ENCODE measurements around the gene TBX1.
A peak's percentile ranks its signal among the peaks of the same experiment; 100 is the strongest.
"Not testable (repeated sequence)": the region's sequence is repeated elsewhere in the genome, so short reads cannot be mapped to it uniquely, and the experiment has no call there.

TBX1 gene

DNA sequence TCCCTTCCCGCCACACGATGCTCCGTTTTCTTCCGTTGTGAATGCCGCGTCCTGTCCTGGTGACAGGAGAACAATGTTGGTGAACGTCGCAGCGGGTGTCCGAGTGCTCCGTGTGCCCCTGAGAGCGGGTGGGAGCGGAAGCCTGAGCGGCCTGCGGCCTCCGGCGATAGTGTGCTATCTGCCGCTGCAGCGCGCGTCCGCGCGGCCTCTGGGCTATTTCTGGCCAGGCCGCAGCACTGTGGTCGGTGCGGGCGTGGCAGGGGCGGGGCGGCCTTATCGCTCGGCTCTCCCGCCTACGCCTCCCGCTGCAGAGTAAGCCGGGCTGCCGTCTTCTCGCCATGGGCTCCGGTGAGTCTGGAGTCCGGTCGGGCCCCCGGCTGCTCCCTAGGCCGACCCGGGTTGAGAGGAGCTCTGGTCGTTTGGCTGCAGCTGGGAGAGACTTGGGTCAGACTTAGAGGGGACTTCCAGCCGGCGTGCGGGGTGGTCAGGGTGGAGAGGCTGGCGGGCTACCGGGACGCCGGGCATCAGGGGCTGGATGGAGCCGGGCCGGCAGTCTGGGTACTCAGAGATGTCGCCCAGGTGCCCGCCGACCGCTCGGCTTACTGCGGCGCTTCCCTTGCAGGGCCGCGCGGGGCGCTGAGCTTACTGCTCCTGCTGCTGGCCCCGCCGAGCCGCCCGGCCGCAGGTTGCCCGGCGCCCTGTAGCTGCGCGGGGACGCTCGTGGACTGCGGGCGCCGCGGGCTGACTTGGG, 37.2 kb upstream of the TBX1 start, which contains the start of gene GP1BB:
Gene GP1BB (plus strand): TSS at position 308 of the 751 bp plus-strand sequence. CDS start 31 bp downstream, at position 339.
- DNase-seq = peak; percentile 75

DNA sequence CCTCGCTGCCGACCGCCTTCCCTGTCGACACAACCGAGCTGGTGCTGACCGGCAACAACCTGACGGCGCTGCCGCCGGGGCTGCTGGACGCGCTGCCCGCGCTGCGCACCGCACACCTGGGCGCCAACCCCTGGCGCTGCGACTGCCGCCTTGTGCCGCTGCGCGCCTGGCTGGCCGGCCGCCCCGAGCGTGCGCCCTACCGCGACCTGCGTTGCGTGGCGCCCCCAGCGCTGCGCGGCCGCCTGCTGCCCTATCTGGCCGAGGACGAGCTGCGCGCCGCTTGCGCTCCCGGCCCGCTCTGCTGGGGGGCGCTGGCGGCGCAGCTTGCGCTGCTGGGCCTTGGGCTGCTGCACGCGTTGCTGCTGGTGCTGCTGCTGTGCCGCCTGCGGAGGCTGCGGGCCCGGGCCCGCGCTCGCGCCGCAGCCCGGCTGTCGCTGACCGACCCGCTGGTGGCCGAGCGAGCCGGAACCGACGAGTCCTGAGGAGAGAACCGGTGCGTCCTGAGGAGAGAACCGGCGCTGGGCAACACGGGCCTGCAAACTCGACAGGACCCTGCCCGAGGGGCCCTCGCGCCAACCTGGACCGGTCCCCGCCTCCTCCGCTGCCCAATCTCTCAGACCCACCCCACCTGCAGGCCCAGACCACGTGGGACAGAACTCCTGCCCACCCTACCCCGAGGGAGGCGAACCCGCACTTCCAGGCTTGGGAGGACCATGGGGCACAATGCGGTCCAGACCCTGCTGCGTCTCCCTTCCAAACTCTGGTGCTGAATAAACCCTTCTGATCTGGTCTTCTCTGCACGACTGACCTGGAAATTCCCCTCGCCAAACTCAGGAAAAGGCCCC, 36.4 kb upstream of the TBX1 start:
- DNase-seq = peak; percentile 63

DNA sequence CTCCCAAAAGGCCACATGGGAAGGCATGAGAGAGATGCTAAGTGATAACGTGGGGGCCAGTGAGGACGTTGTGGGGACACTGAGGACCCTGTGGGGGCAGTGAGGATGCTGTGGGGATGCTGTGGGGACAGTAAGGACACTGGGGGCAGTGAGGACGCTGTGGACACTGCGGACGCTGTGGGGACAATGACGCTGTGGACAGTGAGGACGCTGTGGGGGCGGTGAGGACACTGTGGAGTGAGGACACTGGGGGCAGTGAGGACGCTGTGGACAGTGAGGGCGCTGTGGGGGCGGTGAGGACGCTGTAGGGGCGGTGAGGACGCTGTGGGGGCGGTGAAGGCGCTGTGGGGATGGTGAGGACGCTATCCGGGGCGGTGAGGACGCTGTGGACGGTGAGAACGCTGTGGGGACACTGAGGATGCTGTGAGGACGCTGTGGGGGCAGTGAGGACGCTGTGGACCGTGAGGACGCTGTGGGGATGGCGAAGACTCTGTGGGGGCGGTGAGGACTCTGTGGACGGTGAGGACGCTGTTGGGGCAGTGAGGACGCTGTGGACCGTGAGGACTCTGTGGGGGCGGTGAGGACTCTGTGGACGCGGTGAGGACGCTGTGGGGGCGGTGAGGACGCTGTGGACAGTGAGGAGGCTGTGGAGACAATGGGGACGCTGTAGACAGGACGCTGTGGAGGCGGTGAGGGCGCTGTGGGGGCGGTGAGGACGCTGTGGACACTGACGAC, 35.5 kb upstream of the TBX1 start:
- DNase-seq = no peak

DNA sequence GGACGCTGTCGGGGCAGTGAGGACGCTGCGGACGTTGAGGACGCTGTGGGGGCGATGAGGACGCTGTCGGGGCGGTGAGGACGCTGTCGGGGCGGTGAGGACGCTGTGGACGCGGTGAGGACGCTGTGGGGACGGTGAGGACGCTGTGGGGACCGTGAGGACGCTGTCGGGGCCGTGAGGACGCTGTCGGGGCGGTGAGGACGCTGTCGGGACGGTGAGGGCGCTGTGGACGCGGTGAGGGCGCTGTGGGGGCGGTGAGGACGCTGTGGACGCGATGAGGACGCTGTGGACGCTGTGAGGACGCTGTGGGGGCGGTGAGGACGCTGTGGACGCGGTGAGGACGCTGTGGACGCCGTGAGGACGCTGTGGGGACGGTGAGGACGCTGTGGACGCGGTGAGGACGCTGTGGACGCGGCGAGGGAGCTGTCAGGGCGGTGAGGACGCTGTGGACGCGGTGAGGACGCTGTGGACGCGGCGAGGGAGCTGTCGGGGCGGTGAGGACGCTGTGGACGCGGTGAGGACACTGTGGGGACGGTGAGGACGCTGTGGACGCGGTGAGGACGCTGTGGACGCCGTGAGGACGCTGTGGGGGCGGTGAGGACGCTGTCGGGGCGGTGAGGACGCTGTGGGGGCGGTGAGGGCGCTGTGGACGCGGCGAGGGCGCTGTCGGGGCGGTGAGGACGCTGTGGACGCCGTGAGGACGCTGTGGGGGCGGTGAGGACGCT, 34.4 kb upstream of the TBX1 start:
- not testable (repeated sequence) for DNase-seq

DNA sequence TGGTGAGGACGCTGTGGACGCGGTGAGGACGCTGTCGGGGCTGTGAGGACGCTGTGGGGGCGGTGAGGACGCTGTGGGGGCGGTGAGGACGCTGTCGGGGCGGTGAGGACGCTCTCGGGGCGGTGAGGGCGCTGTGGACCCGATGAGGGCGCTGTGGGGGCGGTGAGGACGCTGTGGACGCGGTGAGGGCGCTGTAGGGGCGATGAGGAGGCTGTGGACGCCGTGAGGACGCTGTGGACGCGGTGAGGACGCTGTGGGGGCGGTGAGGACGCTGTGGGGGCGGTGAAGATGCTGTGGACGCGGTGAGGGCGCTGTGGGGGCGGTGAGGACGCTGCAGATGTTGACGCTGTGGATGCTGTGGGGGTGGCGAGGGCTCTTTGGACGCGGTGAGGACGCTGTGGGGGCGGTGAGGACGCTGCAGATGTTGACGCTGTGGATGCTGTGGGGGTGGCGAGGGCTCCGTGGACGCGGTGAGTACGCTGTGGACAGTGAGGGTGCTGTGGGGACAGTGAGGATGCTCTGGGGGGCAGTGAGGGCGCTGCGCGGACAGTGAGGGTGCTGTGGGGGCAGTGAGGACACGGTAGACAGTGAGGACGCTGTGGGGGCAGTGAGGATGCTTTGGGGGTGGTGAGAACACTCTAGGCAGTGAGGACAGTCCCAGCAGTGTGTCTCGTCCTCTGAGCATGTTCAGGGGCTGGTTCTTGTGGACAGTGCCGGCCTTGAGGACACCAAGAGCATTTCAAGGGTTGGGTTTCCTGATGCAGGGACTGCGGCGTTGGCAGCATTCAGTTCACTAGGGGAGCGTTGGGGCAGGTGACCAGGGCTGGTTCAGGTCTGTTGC, 33.0 kb upstream of the TBX1 start:
- no peak for DNase-seq

DNA sequence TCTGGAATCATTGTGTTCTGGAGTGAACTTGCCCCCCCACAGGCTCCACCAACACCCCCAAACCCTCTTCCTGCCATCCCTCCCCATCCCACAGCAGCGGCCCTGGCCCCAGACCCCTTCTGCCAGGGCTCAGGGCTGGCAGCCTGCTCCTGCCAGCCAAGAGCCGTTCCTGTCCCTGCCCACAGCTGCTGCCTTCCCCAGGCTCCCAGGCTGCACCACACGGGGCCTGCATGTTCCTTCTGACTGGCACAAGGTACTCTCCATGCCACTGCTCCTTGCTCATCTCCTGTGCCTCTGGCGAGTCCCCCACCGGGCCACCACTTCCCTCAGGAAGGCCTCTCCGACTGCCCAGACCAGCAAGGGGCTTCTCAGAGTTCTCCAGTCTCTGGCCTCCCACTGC, 32.3 kb upstream of the TBX1 start:
- DNase-seq = no peak

DNA sequence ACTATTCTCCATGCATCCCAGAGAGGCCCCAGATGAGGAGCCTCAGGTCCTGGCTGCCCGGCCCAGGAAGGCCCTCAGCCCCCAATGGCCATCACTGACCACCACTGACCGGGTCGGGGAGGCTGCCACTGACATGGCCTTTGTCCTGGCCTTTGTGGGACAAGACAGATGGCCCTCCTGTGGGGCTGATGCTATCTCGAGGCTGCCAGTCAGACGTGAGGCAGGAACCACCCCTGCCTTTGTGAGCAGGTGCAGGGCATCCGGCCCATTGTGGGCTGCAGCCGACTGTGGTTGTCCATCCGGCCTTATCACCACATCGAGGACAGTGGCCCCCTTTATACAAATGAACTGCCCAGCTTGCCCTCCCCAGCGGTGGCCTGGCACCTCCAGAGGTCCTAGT, 31.7 kb upstream of the TBX1 start:
- no peak for DNase-seq

DNA sequence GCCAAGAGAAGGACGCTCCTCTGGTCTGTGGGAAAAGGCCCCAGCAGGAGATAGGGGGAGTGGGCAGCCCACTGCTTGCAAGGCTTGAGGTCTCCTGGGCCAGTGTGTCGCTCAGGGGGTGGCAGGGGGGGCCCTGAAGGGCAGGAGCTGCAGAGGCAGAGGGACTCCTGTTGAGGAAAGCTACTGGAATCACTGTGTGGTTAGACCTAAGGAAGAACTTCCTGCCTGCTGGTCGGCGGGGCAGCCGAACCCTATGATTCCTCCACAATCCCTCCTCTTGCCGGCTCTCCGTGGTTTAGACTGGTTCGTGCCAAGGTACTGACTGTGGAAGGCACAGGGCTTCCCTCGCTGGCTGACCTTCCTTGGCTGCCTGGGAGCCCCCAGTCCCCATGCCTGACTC, 31.1 kb upstream of the TBX1 start:
- DNase-seq = no peak

DNA sequence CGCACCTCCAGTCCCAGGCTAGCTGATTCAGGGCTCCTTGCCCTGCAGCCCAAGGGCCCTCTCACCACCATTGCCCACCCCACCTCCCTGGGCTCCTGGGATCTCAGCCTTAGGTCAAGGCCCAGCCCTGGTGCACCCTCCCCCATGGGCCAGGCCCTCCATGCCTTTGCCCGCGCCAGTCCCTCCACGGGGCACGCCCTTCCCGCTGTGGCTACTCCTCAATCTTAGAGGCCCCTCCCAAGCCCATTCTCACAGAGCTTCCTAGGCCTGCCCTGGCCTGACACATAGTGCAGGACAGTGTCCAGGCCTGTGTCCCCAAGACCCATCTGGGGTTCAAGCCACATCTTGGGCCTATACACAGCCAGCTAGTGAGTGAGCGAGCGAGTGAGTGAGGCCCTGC, 30.4 kb upstream of the TBX1 start:
- no peak for DNase-seq

DNA sequence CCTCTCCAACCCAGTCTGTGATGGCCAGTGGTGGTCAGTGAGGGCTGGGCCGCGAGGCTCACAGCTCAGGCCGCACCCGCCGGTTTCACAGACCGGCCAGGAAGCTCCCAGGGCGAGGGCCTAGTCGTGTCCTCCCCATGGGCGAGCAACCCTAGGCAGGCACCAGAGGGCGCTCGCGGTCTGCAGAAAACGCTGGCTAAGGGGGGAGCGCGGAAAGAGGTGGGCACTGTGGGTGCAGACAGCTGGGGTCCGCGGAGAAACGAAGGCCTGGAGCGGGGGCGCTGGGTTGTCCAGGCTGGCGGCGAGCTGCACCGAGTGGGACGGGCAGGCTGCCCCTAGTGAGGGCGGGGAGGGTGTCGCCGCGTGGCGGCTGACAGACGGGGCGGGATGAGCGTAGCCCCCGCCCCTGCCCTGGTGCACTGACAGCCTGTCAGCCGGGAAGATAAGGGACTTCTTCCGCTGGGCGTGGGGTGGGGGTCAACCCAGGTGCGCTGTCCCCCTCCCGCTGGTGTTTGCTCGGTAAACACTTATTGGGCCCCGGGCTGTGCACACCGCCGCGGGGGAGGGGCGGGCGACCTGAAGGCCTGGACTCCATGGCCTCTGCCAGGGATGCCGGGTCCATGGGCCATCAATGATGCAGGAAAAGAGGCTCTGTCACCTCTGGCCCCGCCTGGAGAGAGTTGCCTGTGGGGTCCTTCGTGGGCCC, 29.8 kb upstream of the TBX1 start:
- peak; percentile 94 for DNase-seq

DNA sequence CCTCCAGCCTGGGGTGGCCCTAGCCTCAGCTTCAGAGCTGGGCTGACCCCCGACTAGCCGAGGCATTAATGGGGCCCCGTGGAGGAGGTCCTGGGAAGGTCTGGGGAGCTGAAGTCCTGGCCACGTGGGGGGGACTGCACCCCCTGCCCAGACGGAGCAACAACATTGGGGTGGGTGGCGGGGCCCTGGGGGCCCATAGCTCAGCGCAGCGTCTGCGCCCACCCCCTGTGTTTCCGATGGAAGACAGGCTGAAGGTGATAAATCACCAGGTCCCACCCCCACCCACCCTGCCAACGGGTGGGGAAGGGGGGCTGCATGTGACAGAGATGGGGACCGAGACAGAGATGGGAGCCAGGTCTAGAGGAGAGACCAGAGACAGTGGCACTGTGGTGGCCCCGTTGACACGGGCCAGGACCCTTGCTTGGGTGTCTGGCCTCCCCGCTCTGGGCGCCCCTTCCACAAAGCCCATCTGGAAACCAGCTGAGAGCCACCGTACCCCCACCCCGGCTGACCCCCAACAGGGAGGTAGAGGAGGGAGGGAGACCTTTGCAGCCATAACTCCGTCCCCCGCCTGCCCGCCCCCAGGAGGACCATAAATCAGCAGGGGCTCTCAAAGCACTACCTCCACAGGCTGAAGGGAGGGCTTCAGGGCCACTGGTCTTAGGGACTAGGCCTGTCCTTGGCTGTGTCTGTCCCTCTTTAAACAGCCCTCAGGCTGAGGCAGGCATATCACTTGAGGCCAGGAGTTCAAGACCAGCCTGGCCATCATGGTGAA, 29.0 kb upstream of the TBX1 start:
- no peak for DNase-seq

DNA sequence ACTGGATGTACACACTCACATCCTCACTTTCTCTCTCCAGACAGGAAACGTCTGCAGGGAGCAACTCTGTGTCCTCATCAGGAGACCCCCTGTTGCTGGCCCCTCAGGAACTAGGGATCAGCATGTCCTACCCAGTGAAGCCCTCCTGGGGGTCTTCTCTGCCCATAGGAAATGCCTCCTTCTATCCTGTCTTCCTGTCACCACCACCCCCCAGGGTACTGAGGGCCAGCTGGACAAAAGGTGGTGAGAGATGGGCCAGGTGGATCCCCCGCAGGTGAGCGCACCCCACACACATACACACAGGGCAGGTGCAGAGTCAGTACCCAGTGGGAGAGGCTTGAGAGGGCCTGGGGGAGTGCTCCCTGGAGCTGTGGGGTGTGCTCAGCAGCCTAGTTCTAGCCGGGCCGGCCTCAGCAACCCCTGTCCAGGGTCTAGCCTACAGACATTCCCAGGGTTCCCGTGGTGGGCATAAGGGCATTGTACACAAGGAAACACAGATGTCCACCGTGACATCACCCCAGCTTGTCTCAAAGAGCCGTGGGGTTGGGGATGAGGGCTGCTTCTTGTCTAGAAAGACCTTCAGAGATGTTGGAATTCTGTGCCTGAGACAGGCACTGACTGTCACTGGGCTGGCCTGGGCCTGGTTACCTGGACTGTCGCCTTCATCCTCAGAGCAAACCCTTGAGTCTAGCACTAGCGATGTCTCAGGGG, 28.0 kb upstream of the TBX1 start:
- no peak for DNase-seq

DNA sequence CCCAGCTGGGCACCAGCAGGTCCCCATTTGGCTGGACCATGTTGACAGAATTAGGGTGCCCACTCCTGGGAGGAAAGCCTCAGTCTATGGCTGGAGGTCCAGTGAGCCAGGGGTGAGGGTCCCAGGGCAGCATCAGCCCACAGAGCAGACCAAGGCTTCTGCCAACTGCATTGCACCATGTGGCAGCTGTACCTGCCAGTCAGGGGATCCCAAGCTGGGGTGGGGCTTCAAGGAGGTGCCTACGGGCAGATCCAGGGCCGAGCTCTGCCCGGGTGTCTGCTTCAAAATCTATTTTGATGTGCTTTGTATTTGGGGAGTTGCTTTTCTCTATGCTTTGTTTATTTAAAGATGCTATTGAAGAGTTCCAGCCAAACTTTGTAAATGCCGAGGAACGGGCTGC, 26.8 kb upstream of the TBX1 start:
- DNase-seq = no peak

DNA sequence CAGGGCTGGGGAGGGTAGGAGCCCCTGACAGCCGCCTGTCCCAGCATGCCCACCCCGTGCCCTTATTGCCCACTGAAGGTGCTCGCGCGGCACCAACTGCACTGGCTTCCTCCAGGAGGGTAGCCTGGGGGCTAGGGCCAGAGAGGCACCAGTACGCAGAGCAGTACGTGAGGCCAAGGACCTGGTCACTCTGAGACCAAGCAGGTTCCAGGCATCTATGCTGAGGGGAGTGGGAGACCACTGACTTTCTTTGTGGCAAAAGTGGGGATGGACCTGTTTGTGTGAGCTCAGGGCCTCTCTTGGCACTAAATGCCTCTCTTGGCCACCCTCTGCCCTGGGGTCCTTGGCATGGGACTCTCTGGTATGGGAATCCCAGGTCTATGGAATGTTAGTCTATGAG, 26.4 kb upstream of the TBX1 start:
- no peak for DNase-seq

DNA sequence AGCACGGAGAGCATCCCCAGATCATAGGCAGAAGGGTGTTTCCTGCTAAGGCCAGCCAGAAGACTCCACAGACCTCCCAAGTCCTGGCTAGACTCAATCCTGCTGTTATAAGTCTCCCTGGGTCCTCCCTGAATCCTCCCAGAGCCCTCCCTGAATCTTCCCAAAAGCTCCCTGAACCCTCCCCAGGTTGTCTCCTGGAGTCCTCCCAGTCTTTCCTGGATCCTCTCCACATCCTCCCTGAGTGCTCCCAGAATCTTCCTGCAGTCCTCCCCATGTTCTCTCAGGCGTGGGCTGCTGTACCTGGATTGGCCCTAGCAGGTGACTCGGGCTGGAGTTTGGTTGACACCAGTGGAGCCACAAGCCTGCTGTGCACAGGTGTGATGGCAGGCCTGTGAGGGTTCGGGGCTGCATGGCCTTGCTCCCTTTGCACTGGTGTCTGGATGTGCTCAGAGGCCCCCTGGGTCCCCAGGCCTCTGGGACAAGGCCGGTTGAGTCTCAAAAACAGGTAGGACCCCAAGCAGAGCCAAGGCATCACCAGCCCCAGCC, 25.7 kb upstream of the TBX1 start:
- DNase-seq = no peak

DNA sequence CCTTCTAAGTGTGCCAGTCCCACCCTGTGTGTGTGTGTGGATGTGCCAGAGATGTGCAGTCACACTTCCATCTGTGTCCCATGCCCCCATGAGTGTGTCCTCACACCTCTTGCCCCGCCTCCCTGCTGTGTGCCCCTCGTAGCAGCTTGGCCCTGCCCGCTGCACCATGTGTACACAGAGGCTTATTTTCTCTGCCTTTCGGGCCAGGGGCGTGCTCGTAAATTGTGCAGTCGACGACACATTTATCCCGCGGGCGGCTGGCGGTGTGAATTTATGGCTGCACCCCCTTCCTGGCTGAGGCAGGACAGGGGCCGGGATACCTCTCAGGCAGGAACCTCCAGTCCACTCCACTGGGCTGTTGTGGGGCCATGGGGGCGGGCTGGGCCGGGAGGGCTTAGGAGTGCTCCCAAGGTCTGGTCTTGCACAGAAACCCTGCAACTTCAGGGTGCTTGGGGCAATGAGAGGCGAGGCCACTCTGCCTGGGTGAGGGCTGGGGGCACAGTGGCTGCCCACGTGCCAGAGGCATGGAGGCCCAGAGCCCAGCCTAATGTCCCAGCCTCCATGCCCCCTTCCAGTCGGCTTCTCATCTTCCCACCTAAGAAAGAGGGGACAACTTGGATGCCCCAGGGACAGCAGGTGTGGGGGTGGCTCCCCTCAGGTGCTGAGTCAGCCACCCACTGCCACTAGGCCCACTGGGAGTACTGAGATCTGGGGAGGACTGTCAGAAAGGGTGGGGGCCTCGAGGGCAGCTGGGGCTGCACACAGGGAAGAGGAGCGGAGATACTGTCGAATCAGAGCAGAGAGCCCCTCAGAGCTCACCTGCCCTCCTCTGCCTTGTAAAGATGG, 24.7 kb upstream of the TBX1 start:
- DNase-seq = no peak

DNA sequence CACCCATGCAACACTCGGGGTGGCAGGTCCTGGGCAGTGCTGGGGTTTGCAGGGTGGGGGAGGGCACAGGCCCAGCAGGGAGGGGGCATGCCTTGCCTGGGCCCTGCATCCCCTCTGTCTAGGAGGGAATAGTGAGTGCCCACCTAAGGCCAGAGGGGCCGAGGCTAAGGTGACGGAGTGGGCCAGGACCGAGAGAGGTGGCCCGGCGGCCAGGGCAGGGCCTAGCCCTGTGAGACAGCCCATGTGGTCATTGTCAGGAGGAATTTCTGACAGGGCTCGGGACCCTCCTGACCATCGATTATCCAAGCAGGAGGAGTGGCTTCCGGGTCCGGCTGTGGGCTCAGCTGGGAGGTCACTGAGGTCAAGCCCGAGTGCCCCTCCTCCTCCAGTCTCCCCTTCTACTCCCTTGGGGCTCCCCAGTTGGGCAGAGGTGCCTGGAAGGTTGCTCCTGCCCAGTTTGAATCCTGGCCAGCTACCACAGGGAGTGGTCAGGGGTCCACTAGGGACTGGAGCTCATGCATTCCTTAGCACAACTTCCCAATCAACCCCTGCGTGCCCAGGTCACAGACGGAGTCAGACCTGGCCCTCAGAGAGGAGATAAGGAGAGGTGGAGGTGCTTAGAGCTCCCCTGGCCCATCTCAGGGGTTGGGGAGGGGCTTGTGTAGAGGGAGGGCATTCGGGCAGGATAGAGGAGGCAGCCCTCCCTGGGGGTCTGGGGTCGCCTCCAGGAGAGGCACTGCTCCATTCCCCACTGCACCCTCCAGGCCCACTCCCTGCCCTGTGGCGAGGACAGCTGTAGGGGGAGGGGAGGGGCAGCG, 22.5 kb upstream of the TBX1 start:
- DNase-seq = no peak

All from retina (tissue), 1 donor.